Psoas muscle (tissue), 8 donors: ENCODE measurements around the gene BRIP1. TPM values are rescaled to one million over a fixed set of nuclear protein-coding genes. Genes with fewer than 3 reads are reported as not detected.

ENCODE experiments used
- ATAC-seq, 4 donors: fragments of 200-7000 bp; cut with Tn5 transposase; one replicate each; pipeline ENCODE4 v1.9.1; 2020; ENCODE audit warnings: moderate library complexity in 3 of 4, mild to moderate bottlenecking in 2 of 4
- DNase-seq, 2 donors: peaks; one replicate each; pipeline ENCODE4 v3.0.0-alpha.2; 2020
- H3K27ac ChIP-seq: fragments of 200-600 bp; one replicate; pipeline ENCODE4 v1.8.0; 2022
- H3K27me3 ChIP-seq, 3 donors: fragments of 200-600 bp in 1 of 3; one replicate each; pipeline versions ENCODE4 v1.6.1 to v1.8.0; 2013 to 2022; ENCODE audit warnings: low read length in 2 of 3, mild to moderate bottlenecking in 2 of 3, moderate library complexity in 1 of 3; ENCODE audit not compliant: insufficient read depth in 3 of 3
- H3K36me3 ChIP-seq, 2 donors: fragments of 200-600 bp in 1 of 2; one replicate each; pipeline versions ENCODE4 v1.6.1 to v1.8.0; 2013 to 2022; ENCODE audit warnings: low read depth in 1 of 2, mild to moderate bottlenecking in 1 of 2, moderate library complexity in 1 of 2; ENCODE audit not compliant: insufficient read depth in 1 of 2
- H3K4me1 ChIP-seq: fragments of 200-600 bp; one replicate; pipeline ENCODE4 v1.8.0; 2022
- H3K4me3 ChIP-seq: fragments of 200-600 bp; one replicate; pipeline ENCODE4 v1.8.0; 2022; ENCODE audit warnings: mild to moderate bottlenecking
- H3K9me3 ChIP-seq: fragments of 200-600 bp; one replicate; pipeline ENCODE4 v1.8.0; 2022
- WGBS, 3 donors: extraction: QIAGEN DNeasy Blood & Tissue Kit; methylation state at CpG; one replicate each; pipeline versions ENCODE4 v1.1.6 to v1.1.7; 2013; 5-methylcytosine and 5-hydroxymethylcytosine counted together
- intact Hi-C, 2 donors: fragments of 100-400 bp; cut with DNase I; formaldehyde crosslinking; loops; one replicate each; pipeline versions ENCODE4 v1.11.0 to v1.14.2; 2022
- polyA plus RNA-seq, 3 donors: library from polyadenylated mRNA; stranded (reverse); fragments of 200-250 nt; gene quantifications; one replicate each; pipeline ENCODE4 v1.2.3, GENCODE V29; 2013
- total RNA-seq, 4 donors: library from RNA; stranded (reverse); fragmentation: NEBNext Ultra II Directional in 2 of 4; extraction: Animal tissue kit (Norgen Biotek cat#: 25700) in 2 of 4; gene quantifications; one replicate each; pipeline versions ENCODE4 v1.2.1 to v1.2.4, GENCODE V29; 2021 to 2023
- TF ChIP-seq, protein P1 (sequence below): fragments of 200-600 bp; IDR thresholded peaks from one replicate; pipeline ENCODE4 v1.8.0; 2022; ENCODE audit warnings: antibody characterized with exemption
- donor health status: healthy with polysubstance abuse.
- donor health status: DM: no; HTN: no; CAD: no; lungs with moderate emphysema.
- donor health status: Bipolar disorder and iron deficiency.
- donor health status: healthy.
- donor health status: DM: yes; HTN: yes; CAD: no.
- donor health status: DM: no; HTN: no; CAD: no.
- donor health status: DM: no; HTN: no; CAD: no.
- donor health status: DM: yes; HTN: yes; CAD: no.

The BRIP1 gene
- total and polyA plus RNA-seq, 7 donors, result 0.03 to 0.40 (median 0.19) TPM; not detected in 1

- intact Hi-C loops, result no loop called here
- no peaks in the 10 kb centered on the region for H3K27me3 ChIP-seq
- ATAC-seq (no peak), DNase-seq (no peak)
- WGBS, 3 donors, result 95 to 97% (median 96%) methylated on average over 7 of the region's 7 CpGs
- TF ChIP-seq, protein P1, sequence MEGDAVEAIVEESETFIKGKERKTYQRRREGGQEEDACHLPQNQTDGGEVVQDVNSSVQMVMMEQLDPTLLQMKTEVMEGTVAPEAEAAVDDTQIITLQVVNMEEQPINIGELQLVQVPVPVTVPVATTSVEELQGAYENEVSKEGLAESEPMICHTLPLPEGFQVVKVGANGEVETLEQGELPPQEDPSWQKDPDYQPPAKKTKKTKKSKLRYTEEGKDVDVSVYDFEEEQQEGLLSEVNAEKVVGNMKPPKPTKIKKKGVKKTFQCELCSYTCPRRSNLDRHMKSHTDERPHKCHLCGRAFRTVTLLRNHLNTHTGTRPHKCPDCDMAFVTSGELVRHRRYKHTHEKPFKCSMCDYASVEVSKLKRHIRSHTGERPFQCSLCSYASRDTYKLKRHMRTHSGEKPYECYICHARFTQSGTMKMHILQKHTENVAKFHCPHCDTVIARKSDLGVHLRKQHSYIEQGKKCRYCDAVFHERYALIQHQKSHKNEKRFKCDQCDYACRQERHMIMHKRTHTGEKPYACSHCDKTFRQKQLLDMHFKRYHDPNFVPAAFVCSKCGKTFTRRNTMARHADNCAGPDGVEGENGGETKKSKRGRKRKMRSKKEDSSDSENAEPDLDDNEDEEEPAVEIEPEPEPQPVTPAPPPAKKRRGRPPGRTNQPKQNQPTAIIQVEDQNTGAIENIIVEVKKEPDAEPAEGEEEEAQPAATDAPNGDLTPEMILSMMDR, result no peak
- H3K27ac ChIP-seq, result no peak overlapping the region
- no peak overlapping the region for H3K4me3 ChIP-seq
- peaks cover 6% of the 10 kb centered on the region for H3K4me1 ChIP-seq
- no peaks in the 10 kb centered on the region for H3K9me3 ChIP-seq
- H3K36me3 ChIP-seq, result no peaks in the 10 kb centered on the region
Measured at GRCh38 chr17:61806081-61806828, 57.1 kb downstream of the BRIP1 start.

- H3K4me3 ChIP-seq, result no peak overlapping the region
- H3K9me3 ChIP-seq, result no peaks in the 10 kb centered on the region
- 82 to 87% (median 84%) methylated on average over 1 of the region's 1 CpG for WGBS, 3 donors
- H3K36me3 ChIP-seq, result no peaks in the 10 kb centered on the region
- intact Hi-C loops, result no loop called here
- ATAC-seq (no peak), DNase-seq (no peak)
- H3K27ac ChIP-seq, result no peak overlapping the region
- no peaks in the 10 kb centered on the region for H3K27me3 ChIP-seq
- H3K4me1 ChIP-seq, result peaks cover 6% of the 10 kb centered on the region
- TF ChIP-seq, protein P1, result no peak
Measured at GRCh38 chr17:61805399-61805798, 57.9 kb downstream of the BRIP1 start.

DNA sequence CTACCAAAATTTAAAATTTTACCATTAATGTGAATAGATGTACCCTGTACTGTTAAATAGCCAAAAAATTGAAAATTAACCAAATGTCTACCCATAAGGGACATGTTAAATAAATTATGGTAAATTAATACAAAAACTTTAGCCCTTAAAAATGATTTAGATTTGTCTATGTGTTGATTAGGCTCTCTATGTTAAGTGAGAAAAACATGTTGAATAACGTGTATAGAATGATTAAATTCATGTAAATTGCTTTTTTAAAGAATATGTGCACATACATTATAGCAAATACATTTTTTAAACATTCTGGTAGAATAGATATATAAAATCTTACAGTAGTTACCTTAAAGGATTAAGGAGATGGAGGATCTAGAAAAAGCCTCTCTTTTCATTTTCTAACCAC is 59.5 kb downstream of the BRIP1 start:
- Histone ChIP-seq H3K27me3 (no peaks in the 10 kb centered on the region), H3K9me3 (no peaks in the 10 kb centered on the region), H3K27ac (no peak overlapping the region), H3K36me3 (no peaks in the 10 kb centered on the region), H3K4me3 (no peak overlapping the region), H3K4me1 (no peaks in the 10 kb centered on the region)
- TF ChIP-seq, protein P1, result no peak
- WGBS, 3 donors, result 92 to 98% (median 96%) methylated on average over 1 of the region's 1 CpG
- ATAC-seq (no peak), DNase-seq (no peak)
- intact Hi-C loops, result no loop called here

- H3K4me3 ChIP-seq, result no peak overlapping the region
- no peaks in the 10 kb centered on the region for H3K4me1 ChIP-seq
- ATAC-seq (no peak), DNase-seq (no peak)
- H3K27ac ChIP-seq, result no peak overlapping the region
- no peaks in the 10 kb centered on the region for H3K36me3 ChIP-seq
- TF ChIP-seq, protein P1, result no peak
- no peaks in the 10 kb centered on the region for H3K9me3 ChIP-seq
- 98 to 99% (median 99%) methylated on average over 6 of the region's 6 CpGs for WGBS, 3 donors
- intact Hi-C loops, result no loop called here
- H3K27me3 ChIP-seq, result no peaks in the 10 kb centered on the region
Measured at GRCh38 chr17:61803216-61803615, 60.1 kb downstream of the BRIP1 start.
